ENCODE data around the gene RPS18. TPM values are rescaled to one million over a fixed set of nuclear protein-coding genes. Genes with fewer than 3 reads are reported as not detected.
A peak's percentile ranks its signal among the peaks of the same experiment; 100 is the strongest.
"Not testable (repeated sequence)": the region's sequence is repeated elsewhere in the genome, so short reads cannot be mapped to it uniquely, and the experiment has no call there.

Gene RPS18
- total RNA-seq (1,000 to 10,000 TPM; 1,323 to 3,303 (median 2,088) TPM), polyA plus RNA-seq (1,000 to 10,000 TPM; 1,797 to 8,448 (median 4,417) TPM)
- long read RNA-seq, donor 1, transcript RPS18-236 (5 exons, 996 nt): minor isoform, 51 of 1,397 reads
- long read RNA-seq, donor 1, transcript RPS18-230 (6 exons, 613 nt): major isoform, 1,221 of 1,397 reads
- long read RNA-seq, donor 1, transcript RPS18-237 (5 exons, 642 nt): minor isoform, 5 of 1,397 reads
- long read RNA-seq, donor 1, partial matches to known transcripts: 49 of 1,397 reads
- long read RNA-seq, donor 1, other reads (novel, unspliced or antisense): 63 of 1,397 reads
- long read RNA-seq, donor 2, transcript RPS18-230 (6 exons, 613 nt): major isoform, 601 of 691 reads
- long read RNA-seq, donor 2, transcript RPS18-235 (3 exons, 413 nt): minor isoform, 6 of 691 reads
- long read RNA-seq, donor 2, transcript RPS18-236 (5 exons, 996 nt): minor isoform, 27 of 691 reads
- long read RNA-seq, donor 2, transcript RPS18-237 (5 exons, 642 nt): minor isoform, 6 of 691 reads
- long read RNA-seq, donor 2, partial matches to known transcripts: 22 of 691 reads
- long read RNA-seq, donor 2, other reads (novel, unspliced or antisense): 25 of 691 reads
- long read RNA-seq, donor 3, transcript RPS18-236 (5 exons, 996 nt): minor isoform, 29 of 755 reads
- long read RNA-seq, donor 3, transcript RPS18-230 (6 exons, 613 nt): major isoform, 650 of 755 reads
- long read RNA-seq, donor 3, transcript RPS18-235 (3 exons, 413 nt): minor isoform, 5 of 755 reads
- long read RNA-seq, donor 3, transcript RPS18-237 (5 exons, 642 nt): minor isoform, 6 of 755 reads
- long read RNA-seq, donor 3, partial matches to known transcripts: 21 of 755 reads
- long read RNA-seq, donor 3, other reads (novel, unspliced or antisense): 43 of 755 reads
- long read RNA-seq, donor 4, transcript RPS18-236 (5 exons, 996 nt): minor isoform, 13 of 654 reads
- long read RNA-seq, donor 4, transcript RPS18-230 (6 exons, 613 nt): major isoform, 629 of 654 reads
- long read RNA-seq, donor 4, partial matches to known transcripts: 6 of 654 reads
- long read RNA-seq, donor 4, other reads (novel, unspliced or antisense): 6 of 654 reads
- long read RNA-seq, donor 5, transcript RPS18-236 (5 exons, 996 nt): minor isoform, 5 of 584 reads
- long read RNA-seq, donor 5, transcript RPS18-230 (6 exons, 613 nt): major isoform, 568 of 584 reads
- long read RNA-seq, donor 5, partial matches to known transcripts: 8 of 584 reads
- long read RNA-seq, donor 5, other reads (novel, unspliced or antisense): 1 of 584 reads
- long read RNA-seq, donor 6, transcript RPS18-236 (5 exons, 996 nt): minor isoform, 16 of 978 reads
- long read RNA-seq, donor 6, transcript RPS18-230 (6 exons, 613 nt): major isoform, 930 of 978 reads
- long read RNA-seq, donor 6, partial matches to known transcripts: 9 of 978 reads
- long read RNA-seq, donor 6, other reads (novel, unspliced or antisense): 20 of 978 reads
- long read RNA-seq, donor 7, transcript RPS18-237 (5 exons, 642 nt): minor isoform, 6 of 680 reads
- long read RNA-seq, donor 7, transcript RPS18-236 (5 exons, 996 nt): minor isoform, 29 of 680 reads
- long read RNA-seq, donor 7, transcript RPS18-235 (3 exons, 413 nt): minor isoform, 5 of 680 reads
- long read RNA-seq, donor 7, transcript RPS18-230 (6 exons, 613 nt): major isoform, 560 of 680 reads
- long read RNA-seq, donor 7, partial matches to known transcripts: 34 of 680 reads
- long read RNA-seq, donor 7, other reads (novel, unspliced or antisense): 43 of 680 reads
- long read RNA-seq, donor 8, transcript RPS18-237 (5 exons, 642 nt): minor isoform, 7 of 1,374 reads
- long read RNA-seq, donor 8, transcript RPS18-230 (6 exons, 613 nt): major isoform, 1,228 of 1,374 reads
- long read RNA-seq, donor 8, transcript RPS18-236 (5 exons, 996 nt): minor isoform, 31 of 1,374 reads
- long read RNA-seq, donor 8, partial matches to known transcripts: 29 of 1,374 reads
- long read RNA-seq, donor 8, other reads (novel, unspliced or antisense): 74 of 1,374 reads
- long read RNA-seq, donor 9, transcript RPS18-236 (5 exons, 996 nt): minor isoform, 21 of 870 reads
- long read RNA-seq, donor 9, transcript RPS18-235 (3 exons, 413 nt): minor isoform, 13 of 870 reads
- long read RNA-seq, donor 9, transcript RPS18-237 (5 exons, 642 nt): minor isoform, 13 of 870 reads
- long read RNA-seq, donor 9, transcript RPS18-230 (6 exons, 613 nt): major isoform, 750 of 870 reads
- long read RNA-seq, donor 9, partial matches to known transcripts: 27 of 870 reads
- long read RNA-seq, donor 9, other reads (novel, unspliced or antisense): 44 of 870 reads
- long read RNA-seq, donor 10, transcript RPS18-236 (5 exons, 996 nt): minor isoform, 23 of 579 reads
- long read RNA-seq, donor 10, transcript RPS18-230 (6 exons, 613 nt): major isoform, 522 of 579 reads
- long read RNA-seq, donor 10, transcript RPS18-237 (5 exons, 642 nt): minor isoform, 8 of 579 reads
- long read RNA-seq, donor 10, partial matches to known transcripts: 5 of 579 reads
- long read RNA-seq, donor 10, other reads (novel, unspliced or antisense): 18 of 579 reads

- Histone ChIP-seq H3K36me3 (replicated peaks in 1 of 2) (peaks cover 0 to 61% of the 10 kb centered on the region in 2 donors), H3K27ac (peak within 1 kb of the TSS; percentile 75 to 98 (median 92)), H3K27me3 (no peaks in the 10 kb centered on the region), H3K9me3 (replicated peaks in 1 of 3) (no peaks in the 10 kb centered on the region), H3K4me1 (replicated peaks in 1 of 2) (peaks cover 22 to 57% of the 10 kb centered on the region in 2 donors), H3K4me3 (peak within 1 kb of the TSS; percentile 59 to 94 (median 85))
- TF ChIP-seq CTCF (IDR thresholded peaks at IDR 0.05): no peak
- TF ChIP-seq POLR2A (IDR thresholded peaks at IDR 0.05): peak; percentile 83 to 95
- WGBS, 4 donors: 0 to 1% (median 0%) methylated on average over 35 to 48 of the region's 48 CpGs
- peak; percentile 93 to 99 (median 97) for DNase-seq
- intact Hi-C loops (cut with DNase I): no loop called here
Observed at GRCh38 chr6:33271468-33272274, at the start of gene RPS18, which contains the start of gene VPS52. RPS18 (plus strand) TSS chr6:33272075; CDS start chr6:33272120, 45 bp downstream. VPS52 (minus strand) TSS chr6:33271876; CDS start chr6:33271675, 201 bp downstream.

GRCh38 chr6:33226503-33227120 is 45.3 kb upstream of the RPS18 start:
- DNase-seq; H3K4me1 ChIP-seq (replicated peaks in 1 of 2); H3K9me3 ChIP-seq (replicated peaks in 1 of 3); H3K4me3 ChIP-seq; H3K27ac ChIP-seq; intact Hi-C loops (cut with DNase I); H3K36me3 ChIP-seq (replicated peaks in 1 of 2): not testable (repeated sequence)
- WGBS, 4 donors: 44 to 51% (median 47%) methylated on average over 14 of the region's 14 CpGs
- H3K27me3 ChIP-seq: peaks cover 18% of the 10 kb centered on the region

GRCh38 chr6:33235221-33235634 is 36.6 kb upstream of the RPS18 start:
- WGBS, 4 donors: 26 to 43% (median 37%) methylated on average over 6 of the region's 6 CpGs
- TF ChIP-seq POLR2A (IDR thresholded peaks at IDR 0.05): no peak
- no peak for TF ChIP-seq CTCF (IDR thresholded peaks at IDR 0.05)
- Histone ChIP-seq H3K4me1 (replicated peaks in 1 of 2) (peaks cover 0 to 3% of the 10 kb centered on the region in 2 donors), H3K4me3 (no peak overlapping the region), H3K27ac (no peak overlapping the region), H3K9me3 (replicated peaks in 1 of 3) (no peaks in the 10 kb centered on the region), H3K27me3 (peaks cover 15% of the 10 kb centered on the region), H3K36me3 (replicated peaks in 1 of 2) (no peaks in the 10 kb centered on the region)
- intact Hi-C loops (cut with DNase I): no loop called here
- DNase-seq: no peak

All from adrenal gland (tissue), 19 donors.